DOHH2 (cell line): ENCODE results near the gene ROBO1.

Experiments
- H3F3A ChIP-seq: fragments of 200-600 bp; sonication (generic), shearing (Covaris generic); 2 replicates; pipeline ENCODE4 v1.6.0; 2016; ENCODE audit warnings: antibody characterized with exemption, mild to moderate bottlenecking; ENCODE audit not compliant: control insufficient read depth, insufficient read depth
- H3K27ac ChIP-seq: fragments of 200-600 bp; sonication (generic); 2 replicates; pipeline ENCODE4 v1.5.1; 2014; ENCODE audit warnings: low read depth, mild to moderate bottlenecking, low read length, moderate library complexity
- H3K27me3 ChIP-seq: fragments of 200-600 bp; sonication (generic); 2 replicates; pipeline ENCODE4 v1.6.1; 2014; ENCODE audit warnings: mild to moderate bottlenecking, low read length, mixed read lengths; ENCODE audit not compliant: control insufficient read depth
- H3K36me3 ChIP-seq: fragments of 200-600 bp; sonication (generic); 2 replicates; pipeline ENCODE4 v1.6.1; 2014; ENCODE audit warnings: mild to moderate bottlenecking, low read length, moderate library complexity, mixed read lengths; ENCODE audit not compliant: control insufficient read depth
- H3K4me1 ChIP-seq: fragments of 200-600 bp; sonication (generic); 2 replicates; pipeline ENCODE4 v1.6.1; 2014; ENCODE audit warnings: mild to moderate bottlenecking, low read length, mixed read lengths; ENCODE audit not compliant: control insufficient read depth
- H3K4me2 ChIP-seq: fragments of 200-600 bp; sonication (generic); 2 replicates; pipeline ENCODE4 v1.6.0; 2014; ENCODE audit warnings: mild to moderate bottlenecking, low read length, moderate library complexity
- H3K4me3 ChIP-seq: fragments of 200-600 bp; sonication (generic); 2 replicates; pipeline ENCODE4 v1.5.1; 2014; ENCODE audit warnings: mild to moderate bottlenecking, low read length, mixed read lengths
- H3K79me2 ChIP-seq: fragments of 200-600 bp; sonication (generic); 2 replicates; pipeline ENCODE4 v1.6.1; 2014; ENCODE audit warnings: mild to moderate bottlenecking, low read length, mixed read lengths; ENCODE audit not compliant: control insufficient read depth
- H3K9me2 ChIP-seq: fragments of 200-600 bp; sonication (generic); replicated peaks from 2 replicates; pipeline ENCODE4 v1.6.1; 2014; ENCODE audit warnings: mild to moderate bottlenecking, low read length, mixed read lengths; ENCODE audit not compliant: control insufficient read depth
- H3K9me3 ChIP-seq: fragments of 200-600 bp; sonication (generic); 2 replicates; pipeline ENCODE4 v1.6.1; 2014; ENCODE audit warnings: antibody characterized with exemption, low read length, mixed read lengths; ENCODE audit not compliant: control insufficient read depth, insufficient read depth
- H4K20me1 ChIP-seq: fragments of 200-600 bp; sonication (generic); 2 replicates; pipeline ENCODE4 v1.6.0; 2014; ENCODE audit warnings: low read depth, mild to moderate bottlenecking, antibody characterized with exemption, low read length, moderate library complexity; ENCODE audit not compliant: control insufficient read depth, insufficient read depth
- CTCF ChIP-seq: fragments of 200-600 bp; sonication (generic); IDR thresholded peaks from one replicate; pipeline ENCODE4 v1.5.1; 2014; ENCODE audit warnings: antibody characterized with exemption, mild to moderate bottlenecking, low read depth, low read length; ENCODE audit not compliant: poor library complexity, severe bottlenecking
- EZH2phosphoT487 ChIP-seq: fragments of 200-600 bp; sonication (generic); IDR thresholded peaks from 2 replicates; pipeline ENCODE4 v1.6.1; 2017; ENCODE audit warnings: borderline replicate concordance, mild to moderate bottlenecking, antibody characterized with exemption, low read length, moderate library complexity, mixed read lengths

Gene ROBO1

DNA sequence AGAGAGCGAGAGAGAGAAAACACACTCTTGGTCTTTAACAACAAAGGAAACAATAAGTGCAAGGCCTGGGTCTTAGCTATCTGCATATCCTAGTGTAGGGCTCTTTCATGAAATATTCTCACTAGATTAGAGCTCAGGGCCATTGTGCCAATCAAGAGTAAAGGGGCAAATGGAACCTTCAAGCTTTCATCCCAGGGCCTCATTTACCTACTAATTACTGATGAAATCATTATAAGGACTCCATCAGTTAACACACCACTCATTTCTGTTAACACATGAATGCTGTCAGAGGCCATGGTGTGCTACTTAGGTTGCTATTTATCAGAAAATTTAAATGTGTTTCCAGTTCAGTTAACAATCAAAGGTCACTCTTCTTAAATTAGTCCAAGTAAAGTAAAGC, 597.8 kb downstream of the ROBO1 start:
- no peaks in the 10 kb centered on the region for H3K36me3 ChIP-seq
- no peaks in the 10 kb centered on the region for H3K79me2 ChIP-seq
- TF ChIP-seq CTCF, result no peak
- no peak for TF ChIP-seq EZH2phosphoT487
- H3K4me2 ChIP-seq, result no peak overlapping the region
- H4K20me1 ChIP-seq, result no peaks in the 10 kb centered on the region
- H3K27me3 ChIP-seq, result no peaks in the 10 kb centered on the region
- no peaks in the 10 kb centered on the region for H3F3A ChIP-seq
- no peaks in the 10 kb centered on the region for H3K4me1 ChIP-seq
- H3K27ac ChIP-seq, result no peak overlapping the region
- H3K9me2 ChIP-seq, result no peaks in the 10 kb centered on the region
- no peak overlapping the region for H3K4me3 ChIP-seq
- H3K9me3 ChIP-seq, result no peaks in the 10 kb centered on the region

DNA sequence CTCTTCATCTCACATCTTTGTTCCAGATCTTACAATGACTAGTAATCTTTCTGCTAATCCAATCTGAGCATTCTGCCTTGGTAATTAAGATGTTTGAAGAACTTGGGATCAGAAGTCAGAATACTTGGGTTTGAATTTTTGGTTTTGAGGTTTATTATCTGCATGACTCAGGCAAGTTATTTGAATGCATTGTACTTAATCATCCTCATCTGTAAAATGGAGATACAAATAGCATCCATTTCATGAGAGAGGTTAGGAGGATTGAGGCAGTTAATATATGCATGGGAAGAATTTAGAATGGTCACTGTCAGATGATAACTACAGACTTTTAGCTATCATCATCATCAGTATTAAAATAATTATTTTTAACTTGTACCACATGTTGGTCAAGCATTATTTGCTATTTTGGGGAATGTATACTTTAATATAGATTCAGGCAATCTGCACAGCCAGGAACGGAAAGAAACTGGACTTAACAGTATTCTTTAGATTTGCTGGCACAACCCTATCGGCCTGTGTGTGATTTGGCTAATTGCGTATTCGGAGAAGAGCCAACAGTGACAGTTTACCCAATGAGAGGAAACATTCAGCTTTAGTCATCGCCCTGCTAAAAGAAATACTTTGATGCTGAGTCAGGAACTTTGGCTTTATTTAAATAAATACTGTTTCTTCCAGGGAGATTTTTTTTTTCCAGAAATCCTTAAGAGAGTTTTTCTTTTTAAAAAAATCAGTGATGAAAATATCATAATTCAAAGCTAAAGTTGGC, 600.0 kb downstream of the ROBO1 start:
- H3K4me2 ChIP-seq, result no peak overlapping the region
- H3K27me3 ChIP-seq, result no peaks in the 10 kb centered on the region
- no peak overlapping the region for H3K4me3 ChIP-seq
- H3K4me1 ChIP-seq, result no peaks in the 10 kb centered on the region
- no peaks in the 10 kb centered on the region for H3F3A ChIP-seq
- no peaks in the 10 kb centered on the region for H3K36me3 ChIP-seq
- H3K9me3 ChIP-seq, result no peaks in the 10 kb centered on the region
- TF ChIP-seq CTCF (no peak), EZH2phosphoT487 (no peak)
- no peaks in the 10 kb centered on the region for H4K20me1 ChIP-seq
- no peak overlapping the region for H3K27ac ChIP-seq
- H3K79me2 ChIP-seq, result no peaks in the 10 kb centered on the region
- no peaks in the 10 kb centered on the region for H3K9me2 ChIP-seq

DNA sequence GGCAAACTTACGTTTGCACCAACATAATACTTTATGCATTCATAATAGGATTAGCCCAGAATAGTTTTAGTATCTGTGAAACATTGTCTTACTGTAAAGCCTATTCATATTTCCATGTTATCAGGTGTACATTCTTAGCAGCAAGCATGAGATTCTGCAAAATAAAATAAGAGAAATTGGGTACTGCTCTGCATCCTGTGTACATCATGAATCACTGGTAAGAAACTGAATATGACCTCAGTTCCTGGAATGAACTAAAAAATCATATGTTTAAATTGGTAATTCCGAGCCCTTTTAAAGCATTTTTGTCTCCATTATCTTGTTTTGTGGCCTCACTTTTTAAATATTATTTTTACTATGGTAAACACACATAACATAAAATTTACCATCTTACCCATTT, 605.1 kb downstream of the ROBO1 start:
- Histone ChIP-seq H3K27ac (no peak overlapping the region), H3K79me2 (no peaks in the 10 kb centered on the region), H3K4me3 (no peak overlapping the region), H3K9me2 (no peaks in the 10 kb centered on the region), H3K4me1 (no peaks in the 10 kb centered on the region), H4K20me1 (no peaks in the 10 kb centered on the region), H3K27me3 (no peaks in the 10 kb centered on the region), H3K9me3 (no peaks in the 10 kb centered on the region), H3K4me2 (no peak overlapping the region), H3F3A (no peaks in the 10 kb centered on the region), H3K36me3 (no peaks in the 10 kb centered on the region)
- TF ChIP-seq CTCF (no peak), EZH2phosphoT487 (no peak)
